ENCODE measurements around the gene DTX2. TPM values are rescaled to one million over a fixed set of nuclear protein-coding genes. Genes with fewer than 3 reads are reported as not detected.
"Not testable (repeated sequence)": the region's sequence is repeated elsewhere in the genome, so short reads cannot be mapped to it uniquely, and the experiment has no call there.

The DTX2 gene
- total and polyA plus RNA-seq, 10 donors: 17.9 to 60.6 (median 42.9) TPM

- Histone ChIP-seq H3K4me3 (no peak within 1 kb of the TSS), H3K4me1 (peaks cover 0 to 37% (median 9%) of the 10 kb centered on the region in 6 donors), H3K27ac (peak within 1 kb of the TSS in 2 of 8 donors; percentile 8 to 14), H3K36me3 (peaks cover 0 to 23% (median 10%) of the 10 kb centered on the region in 6 donors), H3K27me3 (replicated peaks in 1 of 7) (no peaks in the 10 kb centered on the region), H3K9me3 (no peaks in the 10 kb centered on the region)
- WGBS, 5 donors: 22 to 72% (median 61%) methylated on average over 8 to 20 of the region's 20 CpGs
- TF ChIP-seq POLR2A (IDR thresholded peaks at IDR 0.05): no peak
- peak in 1 of 3 donors; percentile 54 for TF ChIP-seq POLR2AphosphoS5 (IDR thresholded peaks at IDR 0.05)
- intact Hi-C loops (cut with DNase I; ENCODE audit: low total_unique reads): no loop called here
- DNase-seq: peak; percentile 78
Measured at GRCh38 chr7:76509931-76510877, 48.7 kb downstream of the DTX2 start, which contains the start of gene UPK3B. UPK3B (plus strand) TSS chr7:76510552; CDS start chr7:76510653, 101 bp downstream.

GRCh38 chr7:76511200-76511910 lies 49.8 kb downstream of the DTX2 start:
- H3K27me3 ChIP-seq (replicated peaks in 1 of 7); H3K27ac ChIP-seq; H3K4me3 ChIP-seq; intact Hi-C loops (cut with DNase I; ENCODE audit: low total_unique reads); H3K9me3 ChIP-seq: not testable (repeated sequence)
- H3K4me1 ChIP-seq: peaks cover 0 to 37% (median 15%) of the 10 kb centered on the region in 6 donors
- peak; percentile 69 for DNase-seq
- peaks cover 0 to 11% (median 0%) of the 10 kb centered on the region in 6 donors for H3K36me3 ChIP-seq
- TF ChIP-seq POLR2AphosphoS5 (IDR thresholded peaks at IDR 0.05): peak in 1 of 3 donors; percentile 24
- WGBS, 5 donors: 58 to 86% (median 78%) methylated on average over 7 to 16 of the region's 24 CpGs

- H3K9me3 ChIP-seq; H3K27me3 ChIP-seq (replicated peaks in 1 of 7); H3K36me3 ChIP-seq; intact Hi-C loops (cut with DNase I; ENCODE audit: low total_unique reads); H3K4me3 ChIP-seq: not testable (repeated sequence)
- 75 to 89% (median 88%) methylated on average over 6 to 19 of the region's 31 CpGs; no CpG with 5 or more reads in 2 of the 5 donors for WGBS, 5 donors
- peak; percentile 70 for DNase-seq
- H3K4me1 ChIP-seq: peaks cover 0 to 37% (median 16%) of the 10 kb centered on the region in 6 donors
- H3K27ac ChIP-seq: peak overlapping the region in 5 of 8 donors; percentile 38 to 69 (median 67)
Measured at GRCh38 chr7:76511911-76512885, 50.7 kb downstream of the DTX2 start.

GRCh38 chr7:76512941-76513816 lies 51.7 kb downstream of the DTX2 start:
- Histone ChIP-seq H3K27ac (peak overlapping the region in 5 of 8 donors; percentile 38 to 69 (median 67)), H3K4me3 (peak overlapping the region in 1 of 8 donors; percentile 27), H3K27me3 (replicated peaks in 1 of 7) (peaks cover 0 to 6% (median 0%) of the 10 kb centered on the region in 7 donors), H3K4me1 (peaks cover 0 to 37% (median 16%) of the 10 kb centered on the region in 6 donors), H3K9me3 (no peaks in the 10 kb centered on the region), H3K36me3 (no peaks in the 10 kb centered on the region)
- WGBS, 5 donors: 56 to 65% (median 64%) methylated on average over 16 to 21 of the region's 21 CpGs
- intact Hi-C loops (cut with DNase I; ENCODE audit: low total_unique reads): no loop called here
- TF ChIP-seq POLR2AphosphoS5 (IDR thresholded peaks at IDR 0.05): peak in 2 of 3 donors; percentile 44 to 58
- TF ChIP-seq CTCF (IDR thresholded peaks at IDR 0.05 in 8 of 11, conservative IDR thresholded peaks at IDR 0.05 in 3 of 11): peak in 2 of 11 experiments; percentile 20 to 38
- TF ChIP-seq POLR2A (IDR thresholded peaks at IDR 0.05): no peak
- peak; percentile 77 for DNase-seq
